ENCODE results near the gene CA11. TPM values are rescaled to one million over a fixed set of nuclear protein-coding genes. Genes with fewer than 3 reads are reported as not detected.

The CA11 gene
- total RNA-seq, 4 donors from 2014 or later: 1.6 to 3.5 (median 2.6) TPM

- H3K27ac ChIP-seq: no peak within 1 kb of the TSS
- in situ Hi-C loops (cut with MboI; ENCODE audit: low sequenced_read_pairs in 4 of 4) (no loop called here), intact Hi-C loops (cut with DNase I; ENCODE audit: low total_unique reads) (no loop called here)
- ATAC-seq: no peak
- no peaks in the 10 kb centered on the region for H3K36me3 ChIP-seq
- no peaks in the 10 kb centered on the region for H3K9me3 ChIP-seq
- H3K27me3 ChIP-seq: no peaks in the 10 kb centered on the region
- TF ChIP-seq POLR2A (IDR thresholded peaks at IDR 0.05) (no peak), CTCF (IDR thresholded peaks at IDR 0.05 in 4 of 5, conservative IDR thresholded peaks at IDR 0.05 in 1 of 5) (no peak)
- H3K4me3 ChIP-seq: no peak within 1 kb of the TSS
- H3K4me1 ChIP-seq: no peaks in the 10 kb centered on the region
- DNase-seq: no peak
These were observed 39.3 kb downstream of the CA11 start, which contains the start of gene SPACA4 for GRCh38 chr19:48606463-48607358. Gene SPACA4, plus strand, starts transcription at chr19:48606742. Its CDS starts 237 bp downstream, at chr19:48606979.

GRCh38 chr19:48603850-48604249, 42.1 kb downstream of the CA11 start:
- no peaks in the 10 kb centered on the region for H3K4me1 ChIP-seq
- intact Hi-C loops (cut with DNase I; ENCODE audit: low total_unique reads) (no loop called here), in situ Hi-C loops (cut with MboI; ENCODE audit: low sequenced_read_pairs in 4 of 4) (no loop called here)
- H3K4me3 ChIP-seq: no peak overlapping the region
- H3K36me3 ChIP-seq: no peaks in the 10 kb centered on the region
- H3K9me3 ChIP-seq: no peaks in the 10 kb centered on the region
- TF ChIP-seq CTCF (IDR thresholded peaks at IDR 0.05 in 4 of 5, conservative IDR thresholded peaks at IDR 0.05 in 1 of 5) (no peak), POLR2A (IDR thresholded peaks at IDR 0.05) (no peak)
- DNase-seq: no peak
- H3K27me3 ChIP-seq: no peaks in the 10 kb centered on the region
- ATAC-seq: no peak
- H3K27ac ChIP-seq: no peak overlapping the region

GRCh38 chr19:48603449-48603848, 42.5 kb downstream of the CA11 start:
- no peaks in the 10 kb centered on the region for H3K9me3 ChIP-seq
- in situ Hi-C loops (cut with MboI; ENCODE audit: low sequenced_read_pairs in 4 of 4) (no loop called here), intact Hi-C loops (cut with DNase I; ENCODE audit: low total_unique reads) (no loop called here)
- no peak for ATAC-seq
- no peak overlapping the region for H3K4me3 ChIP-seq
- H3K36me3 ChIP-seq: no peaks in the 10 kb centered on the region
- DNase-seq: no peak
- no peaks in the 10 kb centered on the region for H3K27me3 ChIP-seq
- H3K4me1 ChIP-seq: no peaks in the 10 kb centered on the region
- H3K27ac ChIP-seq: no peak overlapping the region
- TF ChIP-seq POLR2A (IDR thresholded peaks at IDR 0.05) (no peak), CTCF (IDR thresholded peaks at IDR 0.05 in 4 of 5, conservative IDR thresholded peaks at IDR 0.05 in 1 of 5) (no peak)

- no peak for DNase-seq
- intact Hi-C loops (cut with DNase I; ENCODE audit: low total_unique reads): no loop called here
- Histone ChIP-seq H3K4me1 (no peaks in the 10 kb centered on the region), H3K27me3 (no peaks in the 10 kb centered on the region), H3K9me3 (no peaks in the 10 kb centered on the region), H3K4me3 (no peak overlapping the region), H3K36me3 (no peaks in the 10 kb centered on the region), H3K27ac (no peak overlapping the region)
- TF ChIP-seq POLR2A (IDR thresholded peaks at IDR 0.05) (no peak), CTCF (IDR thresholded peaks at IDR 0.05 in 4 of 5, conservative IDR thresholded peaks at IDR 0.05 in 1 of 5) (no peak)
- no peak for ATAC-seq
- in situ Hi-C loops (cut with MboI; ENCODE audit: low sequenced_read_pairs in 4 of 4): no loop called here
These were observed 43.0 kb downstream of the CA11 start for GRCh38 chr19:48603001-48603400.
